ENCODE data around the gene ABLIM3. TPM values are rescaled to one million over a fixed set of nuclear protein-coding genes. Genes with fewer than 3 reads are reported as not detected.
A peak's percentile ranks its signal among the peaks of the same experiment; 100 is the strongest.

ABLIM3 gene
- total and polyA plus RNA-seq, 2 donors (not counting 3 experiments of a cell fraction or from before 2014, with no cell fraction given): 16.7 to 42.1 TPM

DNA sequence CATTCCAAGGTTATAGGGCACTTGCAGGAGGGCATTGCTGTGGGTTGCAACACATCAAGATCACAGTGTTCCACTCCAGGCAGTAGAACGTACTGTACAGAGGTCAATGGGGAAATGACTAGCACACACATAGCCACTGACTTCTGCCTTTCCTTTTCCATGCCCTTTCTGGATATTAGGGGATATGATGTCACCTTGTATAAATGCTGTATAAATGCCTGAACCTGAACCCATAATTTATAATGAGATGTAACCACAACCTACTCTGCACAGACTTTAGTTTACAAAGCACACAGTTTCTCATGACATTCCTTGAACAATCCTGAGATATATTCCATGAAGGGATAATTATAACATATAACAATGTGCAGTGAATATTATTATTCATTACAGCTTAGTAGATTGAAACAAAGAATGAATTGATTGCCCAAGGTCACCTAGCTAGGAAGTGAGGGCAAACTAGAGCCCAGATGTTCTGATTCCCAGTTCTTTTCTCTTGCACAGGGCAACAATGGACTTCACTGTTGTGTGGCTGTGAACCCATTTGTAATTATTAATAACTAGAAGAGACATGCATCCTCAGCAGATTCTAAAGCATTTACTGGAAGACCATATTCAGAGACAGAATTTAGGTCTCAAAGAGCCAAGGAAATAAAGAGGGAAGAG is 5.6 kb upstream of the ABLIM3 start:
- TF ChIP-seq EZH2 (IDR thresholded peaks at IDR 0.05; ENCODE audit: borderline replicate concordance, low read depth, low read length, severe bottlenecking): no peak
- TF ChIP-seq MYC (IDR thresholded peaks at IDR 0.05; ENCODE audit: low read depth, low read length): peak; percentile 32
- TF ChIP-seq POLR2AphosphoS5 (IDR thresholded peaks at IDR 0.05; ENCODE audit: insufficient read depth, low read depth, low read length): peak; percentile 94
- peak; percentile 72 for TF ChIP-seq POLR2A (IDR thresholded peaks at IDR 0.05; ENCODE audit: low read depth, low read length)
- TF ChIP-seq FOS (IDR thresholded peaks at IDR 0.05; ENCODE audit: borderline replicate concordance, insufficient read depth, low read length): peak; percentile 88
- TF ChIP-seq, protein P1, sequence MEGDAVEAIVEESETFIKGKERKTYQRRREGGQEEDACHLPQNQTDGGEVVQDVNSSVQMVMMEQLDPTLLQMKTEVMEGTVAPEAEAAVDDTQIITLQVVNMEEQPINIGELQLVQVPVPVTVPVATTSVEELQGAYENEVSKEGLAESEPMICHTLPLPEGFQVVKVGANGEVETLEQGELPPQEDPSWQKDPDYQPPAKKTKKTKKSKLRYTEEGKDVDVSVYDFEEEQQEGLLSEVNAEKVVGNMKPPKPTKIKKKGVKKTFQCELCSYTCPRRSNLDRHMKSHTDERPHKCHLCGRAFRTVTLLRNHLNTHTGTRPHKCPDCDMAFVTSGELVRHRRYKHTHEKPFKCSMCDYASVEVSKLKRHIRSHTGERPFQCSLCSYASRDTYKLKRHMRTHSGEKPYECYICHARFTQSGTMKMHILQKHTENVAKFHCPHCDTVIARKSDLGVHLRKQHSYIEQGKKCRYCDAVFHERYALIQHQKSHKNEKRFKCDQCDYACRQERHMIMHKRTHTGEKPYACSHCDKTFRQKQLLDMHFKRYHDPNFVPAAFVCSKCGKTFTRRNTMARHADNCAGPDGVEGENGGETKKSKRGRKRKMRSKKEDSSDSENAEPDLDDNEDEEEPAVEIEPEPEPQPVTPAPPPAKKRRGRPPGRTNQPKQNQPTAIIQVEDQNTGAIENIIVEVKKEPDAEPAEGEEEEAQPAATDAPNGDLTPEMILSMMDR (IDR thresholded peaks at IDR 0.05; ENCODE audit: extremely low read depth in 1 of 2, insufficient read depth in 1 of 2, low read depth in 1 of 2, low read length in 2 of 2): no peak
- TF ChIP-seq, protein P2, sequence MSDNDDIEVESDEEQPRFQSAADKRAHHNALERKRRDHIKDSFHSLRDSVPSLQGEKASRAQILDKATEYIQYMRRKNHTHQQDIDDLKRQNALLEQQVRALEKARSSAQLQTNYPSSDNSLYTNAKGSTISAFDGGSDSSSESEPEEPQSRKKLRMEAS (IDR thresholded peaks at IDR 0.05; ENCODE audit: insufficient read depth, insufficient read length): no peak
- peak; percentile 76 for TF ChIP-seq GATA2 (IDR thresholded peaks at IDR 0.05; ENCODE audit: insufficient read depth, insufficient read length, low read depth, low read length)
- peak; percentile 96 for TF ChIP-seq JUN (IDR thresholded peaks at IDR 0.05; ENCODE audit: borderline replicate concordance, insufficient read depth, insufficient read length, low read depth)
- H3K79me2 ChIP-seq (ENCODE audit: control insufficient read depth, insufficient read depth, low read length): no peaks in the 10 kb centered on the region
- POLR2A ChIA-PET: no interaction called here
- FAIRE-seq: peak; percentile 96
- H3K27me3 ChIP-seq (ENCODE audit: control insufficient read depth in 2 of 2, insufficient read depth in 2 of 2, low read length in 2 of 2): no peaks in the 10 kb centered on the region
- H3K9ac ChIP-seq (replicated peaks; ENCODE audit: extremely low read depth, insufficient read depth, low read length): peak overlapping the region; percentile 51
- H3K27ac ChIP-seq (ENCODE audit: insufficient read depth, low read depth, low read length): peak overlapping the region; percentile 96
- peaks cover 36% of the 10 kb centered on the region for H3K4me1 ChIP-seq (ENCODE audit: control insufficient read depth, extremely low read depth, insufficient read depth, low read length)
- H3K9me3 ChIP-seq (replicated peaks; ENCODE audit: control insufficient read depth, insufficient read depth, low read length): no peaks in the 10 kb centered on the region
- no peaks in the 10 kb centered on the region for H4K20me1 ChIP-seq (replicated peaks; ENCODE audit: control insufficient read depth, extremely low read depth, insufficient read depth, low read length)
- no peak overlapping the region for H3K4me3 ChIP-seq (replicated peaks in 1 of 3; ENCODE audit: insufficient read depth in 1 of 3, low read depth in 1 of 3, low read length in 3 of 3)
- H3K36me3 ChIP-seq (ENCODE audit: control insufficient read depth in 2 of 2, extremely low read depth in 1 of 2, insufficient read depth in 2 of 2, low read length in 2 of 2): no peaks in the 10 kb centered on the region
- no peak overlapping the region for H2AFZ ChIP-seq (ENCODE audit: low read depth, low read length)
- DNase-seq (ENCODE audit: low read depth, low spot score): peak; percentile 89
- intact Hi-C loops (cut with micrococcal nuclease) (loop anchor here (1.0 to 10.0 kb wide), 5 partner anchors 73 to 427 kb away; partner anchors contain the start of genes AFAP1L1 and GRPEL2), dilution Hi-C loops (cut with MboI; ENCODE audit: extremely low pct_ligation_motif_present, low sequenced_read_pairs) (no loop called here)
- CTCF ChIA-PET: interaction anchor here (1.2 to 4.4 kb wide), 7 partner anchors 10 to 402 kb away, joined by 3 to 45 read pairs (median 4); no protein-coding TSS in a partner anchor
- BruUV-seq (replicated peaks): TSS peak; percentile 63
- H3K9me1 ChIP-seq (replicated peaks; ENCODE audit: control insufficient read depth, extremely low read depth, insufficient read depth, low read length): no peaks in the 10 kb centered on the region
- H3K4me2 ChIP-seq (ENCODE audit: insufficient read depth, low read length): peak overlapping the region; percentile 62
